Gastroesophageal sphincter (tissue), 3 donors: ENCODE data around the gene PEX19.

Experiments
- CTCF ChIP-seq, 4 experiments: fragments of 200-600 bp in 2 of 4; fragments of 450-650 bp in 2 of 4; sonication (generic) in 1 of 4; IDR thresholded peaks; one replicate each; pipeline ENCODE4 v1.5.1; 2017 to 2019; ENCODE audit warnings: antibody characterized with exemption in 4 of 4, mild to moderate bottlenecking in 2 of 4, moderate library complexity in 2 of 4
- EP300 ChIP-seq: sonication (generic); formaldehyde crosslinking; IDR thresholded peaks from one replicate; pipeline ENCODE4 v1.6.1; 2017; ENCODE audit warnings: antibody characterized with exemption, mild to moderate bottlenecking
- POLR2A ChIP-seq, 2 donors: fragments of 450-650 bp; IDR thresholded peaks; one replicate each; pipeline ENCODE4 v1.6.1; 2017; ENCODE audit warnings: antibody characterized with exemption in 2 of 2, mild to moderate bottlenecking in 2 of 2, moderate library complexity in 1 of 2
- POLR2AphosphoS5 ChIP-seq: sonication (generic); formaldehyde crosslinking; IDR thresholded peaks from one replicate; pipeline ENCODE4 v1.6.1; 2017; ENCODE audit warnings: antibody characterized with exemption

DNA sequence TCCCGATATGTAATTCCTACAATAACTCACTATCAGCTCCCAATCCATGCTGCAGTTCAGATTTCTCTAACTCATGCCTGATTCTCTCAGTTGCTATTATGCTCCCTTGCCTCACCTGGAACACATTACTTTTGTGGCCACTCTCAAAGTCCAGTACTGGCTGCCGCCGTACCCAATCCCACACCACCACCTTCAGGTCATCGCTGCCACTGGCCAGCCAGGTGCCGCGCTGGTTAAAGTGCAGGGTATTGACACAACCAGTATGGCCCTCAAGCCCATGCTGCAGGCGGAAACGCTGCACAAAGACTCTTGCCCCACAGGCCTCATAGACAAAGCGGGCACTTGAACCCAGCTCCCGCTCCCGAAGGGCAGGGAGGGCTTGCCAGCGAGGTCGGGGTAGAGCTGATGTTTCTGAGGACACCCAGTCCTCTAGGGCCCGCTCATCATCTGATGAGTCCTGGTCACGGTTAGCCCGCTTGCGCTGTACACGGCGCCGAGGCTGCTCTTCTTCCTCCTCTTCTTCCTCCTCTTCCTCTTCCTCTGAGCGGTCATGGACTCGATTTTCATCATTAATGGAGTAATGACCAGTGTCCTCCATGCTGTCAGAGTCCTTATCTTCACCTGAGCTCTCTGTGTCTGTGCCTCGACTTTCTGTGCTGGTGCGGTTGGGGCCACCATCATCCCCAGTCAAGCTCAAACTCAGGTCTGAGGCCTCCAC lies 45.2 kb downstream of the PEX19 start:
- TF ChIP-seq POLR2AphosphoS5 (no peak), CTCF (IDR thresholded peaks at IDR 0.05) (no peak), POLR2A (IDR thresholded peaks at IDR 0.05) (no peak), EP300 (no peak)
